ENCODE data around the gene DHCR24. TPM values are rescaled to one million over a fixed set of nuclear protein-coding genes. Genes with fewer than 3 reads are reported as not detected.

The DHCR24 gene
- total and polyA plus RNA-seq, 2 of the 13 experiments (the other 11 are each of a cell fraction or from before 2014, with no cell fraction given) = 374 to 448 TPM

GRCh38 chr1:54922040-54922761 is 35.2 kb upstream of the DHCR24 start (continued):
- TF ChIP-seq AHDC1 (CRISPR knock-in tag; IDR thresholded peaks at IDR 0.05; ENCODE audit: borderline replicate concordance) (peak; percentile 31; the same call in 1 of the 2 replicates), SIX1 (CRISPR knock-in tag; IDR thresholded peaks at IDR 0.05; ENCODE audit: borderline replicate concordance) (no peak), RELA (CRISPR knock-in tag; IDR thresholded peaks at IDR 0.05) (no peak), ZNF841 (CRISPR knock-in tag; IDR thresholded peaks at IDR 0.05; ENCODE audit: borderline replicate concordance) (no peak), ZSCAN22 (CRISPR knock-in tag; IDR thresholded peaks at IDR 0.05) (no peak), ZBTB33 (CRISPR knock-in tag; IDR thresholded peaks at IDR 0.05) (no peak), RARA (CRISPR knock-in tag; IDR thresholded peaks at IDR 0.05) (peak; percentile 41), MEF2D (CRISPR knock-in tag; IDR thresholded peaks at IDR 0.05) (peak; percentile 70; the same call in 1 of the 2 replicates), ZNF260 (CRISPR knock-in tag; IDR thresholded peaks at IDR 0.05; ENCODE audit: borderline replicate concordance, low read depth) (peak; percentile 97), HBP1 (CRISPR knock-in tag; IDR thresholded peaks at IDR 0.05; ENCODE audit: low read depth) (no peak), PCBP2 (optimal IDR thresholded peaks at IDR 0.05; ENCODE audit: low read depth, low read length, poor library complexity, severe bottlenecking) (no peak), ZBTB43 (CRISPR knock-in tag; conservative IDR thresholded peaks at IDR 0.05) (no peak), ZNF737 (CRISPR knock-in tag; IDR thresholded peaks at IDR 0.05; ENCODE audit: borderline replicate concordance) (no peak), ZBTB10 (CRISPR knock-in tag; IDR thresholded peaks at IDR 0.05; ENCODE audit: borderline replicate concordance) (no peak), KDM5B (CRISPR knock-in tag; IDR thresholded peaks at IDR 0.05; ENCODE audit: borderline replicate concordance) (no peak)

Data from HepG2 (cell line).